Natural killer cell (primary cell): ENCODE measurements around the gene TJAP1. TPM values are rescaled to one million over a fixed set of nuclear protein-coding genes. Genes with fewer than 3 reads are reported as not detected.
A peak's percentile ranks its signal among the peaks of the same experiment; 100 is the strongest.

Experiments
- ATAC-seq, 3 donors: fragments of 150-1000 bp in 2 of 3; fragments of 200-7000 bp in 1 of 3; cut with Tn5 transposase; 1 replicate in 1 of 3; 2 replicates in 2 of 3; pipeline ENCODE4 v1.10.0; 2021; ENCODE audit warnings: mild to moderate bottlenecking in 2 of 3, moderate library complexity in 2 of 3
- DNase-seq, 2 donors: peaks; one replicate each; pipeline versions ENCODE4 v3.0.0 to v3.0.0-alpha.2; 2013 to 2021; ENCODE audit warnings: mixed read lengths in 1 of 2
- H3K27ac ChIP-seq: one replicate; pipeline ENCODE4 v1.5.1; 2013; ENCODE audit warnings: mild to moderate bottlenecking, low read length
- H3K27me3 ChIP-seq: one replicate; pipeline ENCODE4 v1.6.1; 2013; ENCODE audit warnings: low read length; ENCODE audit not compliant: control insufficient read depth, insufficient read depth
- H3K36me3 ChIP-seq: one replicate; pipeline ENCODE4 v1.6.1; 2013; ENCODE audit warnings: low read length; ENCODE audit not compliant: control insufficient read depth, insufficient read depth
- H3K4me1 ChIP-seq: one replicate; pipeline ENCODE4 v1.6.1; 2013; ENCODE audit warnings: low read length; ENCODE audit not compliant: control insufficient read depth, insufficient read depth
- H3K4me3 ChIP-seq: one replicate; pipeline ENCODE4 v1.5.1; 2013; ENCODE audit warnings: low read length
- H3K9me3 ChIP-seq: one replicate; pipeline ENCODE4 v1.6.1; 2013; ENCODE audit warnings: low read length; ENCODE audit not compliant: control insufficient read depth, insufficient read depth
- H3K27ac Mint-ChIP-seq, 2 donors: one replicate each; pipeline ENCODE4 v1.8.0; 2022; ENCODE audit warnings: mild to moderate bottlenecking in 2 of 2, mixed read lengths in 2 of 2, moderate library complexity in 1 of 2
- H3K27me3 Mint-ChIP-seq, 2 donors: one replicate each; pipeline ENCODE4 v1.8.0; 2022; ENCODE audit warnings: low read depth in 2 of 2, mixed read lengths in 2 of 2
- H3K36me3 Mint-ChIP-seq: one replicate; pipeline ENCODE4 v1.8.0; 2022; ENCODE audit warnings: mixed read lengths
- H3K4me1 Mint-ChIP-seq, 2 donors: one replicate each; pipeline ENCODE4 v1.8.0; 2022; ENCODE audit warnings: mixed read lengths in 2 of 2
- H3K4me3 Mint-ChIP-seq: one replicate; pipeline ENCODE4 v1.8.0; 2022; ENCODE audit warnings: mild to moderate bottlenecking, moderate library complexity, mixed read lengths
- H3K9me3 Mint-ChIP-seq, 2 donors: one replicate each; pipeline ENCODE4 v1.8.0; 2022; ENCODE audit warnings: mixed read lengths in 2 of 2
- CTCF ChIP-seq: fragments of 200-600 bp; IDR thresholded peaks from one replicate; pipeline ENCODE4 v1.8.0; 2022; ENCODE audit warnings: antibody characterized with exemption
- WGBS: methylation state at CpG from one replicate; pipeline ENCODE4 v1.1.7; 2013; ENCODE audit warnings: missing lambda C conversion rate; ENCODE audit not compliant: insufficient coverage; 5-methylcytosine and 5-hydroxymethylcytosine counted together
- intact Hi-C: fragments of 100-400 bp; cut with micrococcal nuclease; formaldehyde crosslinking; loops from one replicate; pipeline ENCODE4 v1.14.2; 2022
- total RNA-seq, 4 donors: library from RNA; stranded (reverse); fragments of 120-200 nt in 1 of 4; gene quantifications; one replicate each; pipeline versions ENCODE4 v1.2.3 to v1.2.4, GENCODE V29; 2013 to 2022

The TJAP1 gene
- total RNA-seq, 3 donors from 2014 or later (not counting 1 experiment from before 2014, with no cell fraction given) = 26.7 to 33.8 (median 29.9) TPM

- Mint-ChIP-seq H3K36me3 (no peaks in the 10 kb centered on the region), H3K27ac (peak overlapping the region in 1 of 2 donors; percentile 40)
- 94% methylated on average over 4 of the region's 4 CpGs for WGBS
Measured at GRCh38 chr6:43502666-43503065, 25.3 kb downstream of the TJAP1 start.

GRCh38 chr6:43503443-43503842, 26.1 kb downstream of the TJAP1 start:
- H3K36me3 ChIP-seq = peaks cover 63% of the 10 kb centered on the region
- ATAC-seq = no peak

More at GRCh38 chr6:43502666-43503065, 25.3 kb downstream of the TJAP1 start:
- H3K4me1 ChIP-seq = peaks cover 4% of the 10 kb centered on the region
- H3K27me3 ChIP-seq = peaks cover 1% of the 10 kb centered on the region
- no peaks in the 10 kb centered on the region for H3K9me3 ChIP-seq
- peaks cover 0 to 4% of the 10 kb centered on the region in 2 donors for H3K4me1 Mint-ChIP-seq
- H3K36me3 ChIP-seq = peaks cover 63% of the 10 kb centered on the region
- no peaks in the 10 kb centered on the region for H3K9me3 Mint-ChIP-seq
- H3K4me3 Mint-ChIP-seq = no peak overlapping the region
- H3K27ac ChIP-seq = no peak overlapping the region
- intact Hi-C loops = loop anchor here (10.0 kb wide), 1 partner anchor 268 kb away; no protein-coding TSS in a partner anchor
- no peak for TF ChIP-seq CTCF
- no peak overlapping the region for H3K4me3 ChIP-seq
- DNase-seq (no peak), ATAC-seq (no peak)
- no peaks in the 10 kb centered on the region for H3K27me3 Mint-ChIP-seq

GRCh38 chr6:43504756-43505593, 27.6 kb downstream of the TJAP1 start:
- H3K36me3 ChIP-seq = peaks cover 48% of the 10 kb centered on the region
- H3K27ac ChIP-seq = no peak overlapping the region
- H3K27me3 ChIP-seq = peaks cover 17% of the 10 kb centered on the region
- 98% methylated on average over 24 of the region's 26 CpGs for WGBS
- H3K9me3 ChIP-seq = no peaks in the 10 kb centered on the region
- intact Hi-C loops = loop anchor here (10.0 kb wide), 1 partner anchor 270 kb away; no protein-coding TSS in a partner anchor
- peaks cover 0 to 14% of the 10 kb centered on the region in 2 donors for H3K4me1 Mint-ChIP-seq
- peaks cover 10 to 12% of the 10 kb centered on the region in 2 donors for H3K27me3 Mint-ChIP-seq
- no peaks in the 10 kb centered on the region for H3K9me3 Mint-ChIP-seq
- TF ChIP-seq CTCF = no peak
- H3K27ac Mint-ChIP-seq = no peak overlapping the region
- no peak overlapping the region for H3K4me3 Mint-ChIP-seq
- no peak for DNase-seq
- peaks cover 9% of the 10 kb centered on the region for H3K4me1 ChIP-seq
- H3K4me3 ChIP-seq = no peak overlapping the region
- no peaks in the 10 kb centered on the region for H3K36me3 Mint-ChIP-seq
- no peak for ATAC-seq

More at GRCh38 chr6:43503443-43503842, 26.1 kb downstream of the TJAP1 start:
- Histone ChIP-seq H3K4me1 (peaks cover 4% of the 10 kb centered on the region), H3K9me3 (no peaks in the 10 kb centered on the region), H3K27ac (no peak overlapping the region), H3K4me3 (no peak overlapping the region), H3K27me3 (peaks cover 8% of the 10 kb centered on the region)
- Mint-ChIP-seq H3K27ac (peak overlapping the region in 1 of 2 donors; percentile 40), H3K4me3 (no peak overlapping the region), H3K27me3 (peaks cover under 1 to 1% of the 10 kb centered on the region in 2 donors), H3K4me1 (peaks cover 0 to 4% of the 10 kb centered on the region in 2 donors), H3K36me3 (no peaks in the 10 kb centered on the region), H3K9me3 (no peaks in the 10 kb centered on the region)
- WGBS = 93% methylated on average over 8 of the region's 8 CpGs
- intact Hi-C loops = loop anchor here (10.0 kb wide), 1 partner anchor 269 kb away; no protein-coding TSS in a partner anchor
- TF ChIP-seq CTCF = no peak
- DNase-seq = no peak
